SKM-1 (cell line): ENCODE results near the gene EPHB3.

Source experiments
- DNase-seq: peaks from one replicate; lab custom pipeline; 2025; ENCODE audit not compliant: unreplicated experiment; lab: John Stamatoyannopoulos, UW

Gene EPHB3

GRCh38 chr3:184597829-184598573, 36.4 kb downstream of the EPHB3 start:
- DNase-seq, result no peak

GRCh38 chr3:184598574-184598927, 37.0 kb downstream of the EPHB3 start:
- DNase-seq, result no peak

GRCh38 chr3:184599143-184599542, 37.6 kb downstream of the EPHB3 start:
- no peak for DNase-seq

GRCh38 chr3:184600685-184601377, 39.2 kb downstream of the EPHB3 start:
- DNase-seq, result no peak

- DNase-seq, result no peak
Observed at GRCh38 chr3:184601576-184602371, 40.2 kb downstream of the EPHB3 start.

GRCh38 chr3:184602372-184603150, 41.0 kb downstream of the EPHB3 start:
- no peak for DNase-seq

GRCh38 chr3:184603151-184604030, 41.8 kb downstream of the EPHB3 start:
- no peak for DNase-seq

- DNase-seq, result no peak
Observed at GRCh38 chr3:184604039-184604601, 42.5 kb downstream of the EPHB3 start.

- DNase-seq, result no peak
Observed at GRCh38 chr3:184604615-184605290, 43.2 kb downstream of the EPHB3 start.

- DNase-seq, result no peak
Observed at GRCh38 chr3:184608209-184608608, 46.6 kb downstream of the EPHB3 start.

- no peak for DNase-seq
Observed at GRCh38 chr3:184609476-184610244, 48.1 kb downstream of the EPHB3 start.

GRCh38 chr3:184610245-184610871, 48.8 kb downstream of the EPHB3 start:
- DNase-seq, result no peak

GRCh38 chr3:184611607-184612281, 50.2 kb downstream of the EPHB3 start:
- DNase-seq, result no peak

- DNase-seq, result no peak
Observed at GRCh38 chr3:184615396-184615795, 53.8 kb downstream of the EPHB3 start.

- DNase-seq, result no peak
Observed at GRCh38 chr3:184616436-184616835, 54.9 kb downstream of the EPHB3 start.

GRCh38 chr3:184617306-184617705, 55.7 kb downstream of the EPHB3 start:
- DNase-seq, result peak; percentile 29

- no peak for DNase-seq
Observed at GRCh38 chr3:184618811-184619210, 57.2 kb downstream of the EPHB3 start.
